KBM-7 (cell line): Measurements from ENCODE around the gene U2SURP.
"Not testable (repeated sequence)": the region's sequence is repeated elsewhere in the genome, so short reads cannot be mapped to it uniquely, and the experiment has no call there.

Source experiments
- DNase-seq: peaks from one replicate; pipeline ENCODE4 v3.0.0-alpha.2; 2015
- in situ Hi-C: fragments of 300-500 bp; cut with MboI; formaldehyde crosslinking; loops from 2 replicates; pipeline ENCODE4 v1.14.3; 2020; ENCODE audit warnings: low sequenced_read_pairs, low pct_unique_long_range_greater_than_20kb, mixed read lengths

Gene U2SURP

DNA sequence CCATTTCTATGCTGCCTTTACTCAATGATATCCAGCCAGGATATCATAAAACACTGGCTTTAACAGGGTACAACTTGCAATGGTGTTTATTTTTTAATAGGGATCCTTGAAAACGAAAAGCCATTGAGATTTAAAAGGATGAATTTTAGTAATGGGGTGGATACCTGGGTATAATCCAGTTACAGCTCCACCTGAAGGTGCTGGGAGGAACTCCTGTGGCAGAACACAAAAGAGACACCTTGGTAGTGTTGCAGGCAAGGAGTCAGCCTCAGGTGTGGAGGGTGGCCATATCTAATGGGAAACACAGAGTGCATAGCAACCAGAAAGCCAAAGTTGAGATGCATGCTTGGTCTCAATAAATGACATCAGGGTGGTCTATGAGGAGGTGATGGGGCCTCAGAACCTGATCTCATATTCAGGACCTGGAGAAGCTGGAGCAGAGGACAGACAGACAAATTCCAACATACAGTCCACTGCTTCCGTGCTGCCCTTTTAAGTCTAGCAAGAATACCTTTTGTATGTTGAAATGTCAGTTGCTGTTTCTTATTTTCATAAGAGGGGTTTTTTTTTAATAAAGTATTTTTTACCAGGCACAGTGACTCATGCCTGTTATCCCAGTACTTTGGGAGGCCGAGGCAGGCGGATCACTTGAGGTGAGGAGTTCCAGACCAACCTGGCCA, 25.9 kb upstream of the U2SURP start:
- in situ Hi-C loops: loop anchor here (25.0 kb wide), 1 partner anchor 388 kb away; the partner anchor contains the start of genes ATR and PLS1
- DNase-seq: no peak

DNA sequence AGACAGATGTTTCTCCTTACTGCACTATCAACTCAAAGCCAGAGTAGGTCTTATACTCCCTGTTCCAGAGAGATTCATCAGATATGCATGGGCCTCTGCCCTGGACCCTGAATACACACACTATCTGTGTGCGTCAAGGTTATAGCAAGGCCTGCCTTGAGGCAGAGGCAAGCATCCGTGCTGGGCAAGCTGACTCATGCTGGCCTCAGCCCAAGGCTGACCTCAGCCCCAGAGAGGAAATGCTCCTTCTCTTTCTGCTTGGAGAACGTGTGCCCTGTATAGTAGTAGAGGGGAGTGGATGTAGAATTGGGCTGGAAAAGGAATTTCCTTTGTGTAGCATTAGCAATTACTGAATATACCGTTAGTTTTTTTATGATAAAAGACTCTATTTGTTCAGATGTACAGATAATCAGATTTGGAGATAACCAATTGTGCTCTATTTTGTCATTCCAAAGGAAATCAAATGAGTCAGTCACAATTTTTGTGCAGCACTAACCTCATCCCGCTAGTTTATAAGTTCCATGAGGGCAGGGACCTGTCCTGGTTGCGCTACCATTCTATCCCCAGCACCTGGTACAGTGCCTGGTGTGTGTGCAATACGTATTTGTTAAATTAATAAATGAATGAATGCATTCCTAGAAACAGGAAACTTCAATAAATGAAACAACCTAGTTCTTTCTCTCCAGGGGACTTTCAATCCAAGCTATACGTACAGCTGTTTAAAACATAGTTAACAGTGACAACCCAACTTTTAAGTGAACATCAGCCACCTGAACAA, 24.6 kb upstream of the U2SURP start:
- DNase-seq: peak; percentile 67
- in situ Hi-C loops: loop anchor here (25.0 kb wide), 1 partner anchor 390 kb away; the partner anchor contains the start of genes ATR and PLS1

DNA sequence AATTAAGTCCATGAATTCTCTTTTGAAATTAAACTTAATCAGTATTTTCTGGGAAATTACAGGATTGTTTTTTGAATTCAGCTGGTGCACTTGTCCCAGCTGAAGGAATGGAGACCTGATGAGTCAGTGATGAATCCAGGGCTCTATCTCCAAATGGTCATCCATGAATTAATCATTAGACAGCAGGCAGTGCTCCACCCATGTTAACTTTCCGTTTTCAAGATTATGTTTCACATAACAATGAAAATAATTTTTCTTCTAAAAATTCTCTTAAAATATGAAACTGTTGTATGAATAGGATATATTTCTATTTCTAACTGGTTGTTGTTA, 24.0 kb upstream of the U2SURP start:
- in situ Hi-C loops: loop anchor here (25.0 kb wide), 1 partner anchor 390 kb away; the partner anchor contains the start of genes ATR and PLS1
- no peak for DNase-seq

DNA sequence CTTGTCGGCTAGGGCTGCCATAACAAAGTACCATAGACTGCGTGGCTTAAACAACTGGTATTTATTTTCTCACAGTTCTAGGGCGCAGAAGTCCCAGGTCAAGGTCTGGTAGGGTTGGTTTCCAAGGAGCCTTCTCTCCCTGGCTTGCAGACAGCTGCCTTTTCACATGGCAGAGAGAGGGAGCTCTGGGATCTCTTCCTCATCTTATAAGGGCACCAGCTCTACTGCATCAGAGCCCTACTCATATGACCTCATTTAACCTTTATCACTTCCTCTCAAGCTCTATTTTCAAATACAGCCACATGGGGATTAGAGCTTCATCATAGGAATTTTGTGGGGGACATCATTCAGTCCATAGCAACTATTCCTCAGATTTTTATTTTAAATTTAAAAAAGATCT, 20.3 kb upstream of the U2SURP start:
- in situ Hi-C loops: loop anchor here (25.0 kb wide), 1 partner anchor 394 kb away; the partner anchor contains the start of genes ATR and PLS1
- DNase-seq: peak; percentile 47

DNA sequence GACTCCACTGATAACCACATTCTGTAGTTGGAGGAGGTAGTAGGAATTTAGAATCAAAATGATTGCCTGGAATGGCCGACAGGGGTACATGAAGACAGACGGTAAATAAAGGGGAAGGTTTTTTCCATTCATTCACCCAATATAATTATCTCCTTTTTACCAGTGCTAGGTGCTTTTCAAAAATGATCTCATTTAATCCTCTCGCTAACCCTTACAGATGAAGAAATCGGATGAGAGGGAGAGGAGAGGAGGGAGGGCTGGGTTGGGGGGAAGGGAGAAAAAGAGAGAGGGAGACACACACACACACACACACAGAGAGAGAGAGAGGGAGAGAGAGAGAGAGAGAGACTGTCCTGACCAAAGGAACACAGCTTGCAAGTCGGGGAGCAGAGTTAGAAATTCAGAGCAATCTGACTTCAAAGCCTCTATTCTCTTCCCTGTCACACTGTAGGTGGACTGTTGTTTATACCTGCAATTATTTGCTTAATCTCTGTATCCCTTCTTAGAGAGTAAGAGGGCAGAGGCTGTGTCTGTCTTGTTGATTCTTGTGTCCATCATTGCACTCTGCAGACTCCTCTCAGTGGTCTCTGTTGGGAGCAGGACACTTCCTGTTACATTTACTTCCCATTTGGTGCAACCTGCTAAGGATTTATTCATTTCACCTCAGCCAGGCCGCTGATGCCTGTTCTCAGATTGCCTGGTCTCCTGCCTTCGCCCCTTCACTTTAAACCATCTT, 19.2 kb upstream of the U2SURP start:
- DNase-seq: peak; percentile 40
- in situ Hi-C loops: loop anchor here (25.0 kb wide), 1 partner anchor 395 kb away; the partner anchor contains the start of genes ATR and PLS1

DNA sequence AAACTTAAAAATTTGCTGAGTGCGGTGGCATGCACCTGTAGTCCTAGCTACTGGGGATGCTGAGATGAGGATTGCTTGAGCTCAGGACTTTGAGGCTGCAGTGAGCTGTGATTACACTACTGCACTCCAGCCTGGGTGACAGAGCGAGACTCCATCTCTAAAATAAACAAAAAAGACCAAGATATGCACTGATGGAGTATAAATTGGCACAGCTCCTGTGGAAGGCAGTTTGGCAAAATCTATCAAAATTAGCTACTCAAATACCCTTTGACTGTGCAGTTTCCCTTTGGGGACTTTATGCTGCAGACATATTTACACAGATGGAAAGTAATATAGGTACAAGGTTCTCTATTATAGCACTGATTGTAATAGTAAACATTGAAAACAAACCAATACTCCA, 18.1 kb upstream of the U2SURP start:
- in situ Hi-C loops: loop anchor here (25.0 kb wide), 1 partner anchor 396 kb away; the partner anchor contains the start of genes ATR and PLS1
- DNase-seq: no peak

DNA sequence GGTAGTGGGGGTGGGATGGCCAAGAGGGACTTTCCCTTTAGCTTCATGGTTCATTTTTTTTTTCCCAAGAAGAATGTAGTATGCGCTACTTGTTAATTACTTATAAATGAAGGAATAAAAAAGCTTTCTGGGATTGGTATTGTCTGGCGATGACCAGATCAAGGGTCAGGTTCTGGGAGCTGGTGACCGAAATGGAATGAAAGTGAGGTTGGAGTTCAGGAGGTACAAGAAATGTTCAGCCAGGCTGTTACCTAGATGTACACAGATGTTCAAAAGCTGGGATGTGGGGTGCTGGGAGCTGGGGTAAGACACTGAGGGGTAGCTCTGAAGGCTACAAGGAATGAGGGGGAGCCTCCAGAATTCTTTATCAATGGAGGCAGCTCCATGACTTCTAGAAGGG, 17.1 kb upstream of the U2SURP start:
- in situ Hi-C loops: loop anchor here (25.0 kb wide), 1 partner anchor 397 kb away; the partner anchor contains the start of genes ATR and PLS1

DNA sequence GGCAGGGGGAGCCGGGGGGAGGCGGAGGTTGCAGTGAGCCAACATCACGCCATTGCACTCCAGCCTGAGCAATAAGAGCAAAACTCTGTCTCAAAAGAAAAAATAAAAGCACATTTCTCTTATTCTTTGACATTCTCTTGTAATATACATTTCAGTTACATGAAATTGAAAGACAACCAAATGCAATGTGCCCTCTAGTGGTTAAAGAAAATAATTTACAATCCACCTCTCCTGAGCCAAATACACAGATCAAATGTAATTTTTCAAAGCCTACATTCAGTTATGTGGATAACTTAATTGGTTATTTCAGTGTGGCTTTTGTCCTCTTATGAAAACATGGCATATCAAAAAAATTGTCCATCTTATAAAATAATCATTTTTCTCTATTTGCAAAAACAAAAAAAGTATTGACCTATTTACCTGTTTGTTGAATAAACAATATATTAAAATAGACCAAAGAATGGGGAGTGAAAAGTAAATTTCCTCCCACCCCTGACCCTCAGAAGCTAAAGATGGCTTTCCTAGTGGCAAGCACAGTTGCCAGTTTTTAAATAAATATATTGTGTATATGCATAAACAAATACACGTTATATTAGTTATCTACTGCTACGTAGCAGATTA, 14.2 kb upstream of the U2SURP start:
- DNase-seq: peak; percentile 69
- in situ Hi-C loops: loop anchor here (25.0 kb wide), 1 partner anchor 400 kb away; the partner anchor contains the start of genes ATR and PLS1

More for the DNA sequence above, 17.1 kb upstream of the U2SURP start:
- DNase-seq: no peak

DNA sequence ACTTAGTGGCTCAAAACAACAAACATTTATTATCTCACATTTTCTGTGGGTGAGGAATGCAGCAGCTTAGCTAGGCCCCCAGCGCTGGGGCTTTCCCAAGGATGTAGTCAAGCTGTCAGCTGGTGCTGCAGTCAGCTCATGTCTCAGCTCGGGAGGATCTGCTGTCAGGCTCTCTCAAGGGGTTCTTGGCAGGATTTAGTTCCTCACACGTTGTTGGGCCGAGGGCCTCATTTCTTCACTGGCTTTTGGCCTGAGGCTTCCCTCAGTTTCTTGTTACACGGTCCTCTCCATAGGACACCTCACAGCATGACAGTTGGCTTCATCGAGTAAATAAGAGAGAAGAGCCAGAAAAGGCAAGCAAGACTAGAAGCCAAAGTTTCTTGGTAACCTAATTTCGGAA, 13.7 kb upstream of the U2SURP start:
- DNase-seq: no peak
- in situ Hi-C loops: loop anchor here (25.0 kb wide), 1 partner anchor 400 kb away; the partner anchor contains the start of genes ATR and PLS1

DNA sequence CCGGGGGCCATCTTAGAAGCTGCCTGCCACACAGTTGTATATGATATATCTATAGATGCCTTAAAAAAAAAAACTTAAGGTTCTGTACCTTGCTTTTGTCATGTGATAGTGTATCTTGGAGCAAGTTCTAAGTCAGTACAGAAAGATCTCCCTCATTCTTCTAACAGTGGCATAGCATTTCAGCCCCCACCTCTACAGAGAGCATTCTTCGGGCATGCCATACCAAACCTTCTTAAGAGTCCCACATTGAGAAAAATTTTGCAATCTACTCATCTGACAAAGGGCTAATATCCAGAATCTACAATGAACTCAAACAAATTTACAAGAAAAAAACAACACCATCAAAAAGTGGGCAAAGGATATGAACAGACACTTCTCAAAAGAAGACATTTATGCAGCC, 13.1 kb upstream of the U2SURP start:
- DNase-seq: not testable (repeated sequence)
- in situ Hi-C loops: loop anchor here (25.0 kb wide), 1 partner anchor 401 kb away; the partner anchor contains the start of genes ATR and PLS1

DNA sequence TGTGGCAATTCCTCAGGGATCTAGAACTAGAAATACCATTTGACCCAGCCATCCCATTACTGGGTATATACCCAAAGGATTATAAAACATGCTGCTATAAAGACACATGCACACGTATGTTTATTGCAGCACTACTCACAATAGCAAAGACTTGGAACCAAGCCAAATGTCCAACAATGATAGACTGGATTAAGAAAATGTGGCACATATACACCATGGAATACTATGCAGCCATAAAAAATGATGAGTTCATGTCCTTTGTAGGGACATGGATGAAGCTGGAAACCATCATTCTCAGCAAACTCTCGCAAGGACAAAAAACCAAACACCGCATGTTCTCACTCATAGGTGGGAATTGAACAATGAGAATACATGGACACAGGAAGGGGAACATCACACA, 12.5 kb upstream of the U2SURP start:
- not testable (repeated sequence) for DNase-seq
- in situ Hi-C loops: loop anchor here (25.0 kb wide), 1 partner anchor 402 kb away; the partner anchor contains the start of genes ATR and PLS1

DNA sequence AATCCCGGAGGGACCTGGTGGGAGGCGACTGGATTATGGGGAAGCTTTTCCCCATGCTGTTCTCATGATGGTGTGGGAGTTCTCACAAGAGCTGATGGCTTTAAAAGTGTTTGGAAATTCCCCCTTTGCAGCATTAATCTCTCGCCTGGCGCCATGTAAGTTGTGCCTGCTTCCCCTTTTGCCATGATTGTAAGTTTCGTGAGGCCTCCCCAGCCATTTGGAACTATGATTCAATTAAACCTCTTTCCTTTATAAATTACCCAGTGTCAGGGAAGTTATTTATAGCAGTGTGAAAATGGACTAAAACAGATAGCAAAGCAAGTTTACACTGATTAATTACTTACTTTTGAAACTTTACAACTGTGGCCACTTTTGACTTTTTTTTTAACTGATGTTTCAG, 10.6 kb upstream of the U2SURP start:
- in situ Hi-C loops: loop anchor here (25.0 kb wide), 1 partner anchor 403 kb away; the partner anchor contains the start of genes ATR and PLS1

DNA sequence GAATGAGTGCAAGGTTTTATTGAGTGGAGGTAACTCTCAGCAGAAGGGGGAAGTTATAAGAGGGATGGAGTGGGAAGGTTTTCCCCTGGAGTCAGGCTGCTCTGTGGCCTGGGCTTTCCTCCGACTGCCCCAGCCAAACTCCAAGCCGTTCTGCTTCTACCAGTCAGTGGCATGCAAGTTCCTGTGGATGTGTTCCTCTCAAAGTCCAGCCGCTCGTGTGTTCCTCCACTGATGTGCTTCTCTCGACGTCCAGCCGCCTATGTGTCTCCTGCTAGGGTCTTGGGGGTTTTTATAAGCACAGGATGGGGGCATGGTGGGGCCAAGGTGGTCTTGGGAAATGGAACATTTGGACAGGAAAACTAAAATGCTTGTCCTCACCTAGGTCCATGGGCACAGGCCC, 9.0 kb upstream of the U2SURP start:
- no peak for DNase-seq
- in situ Hi-C loops: loop anchor here (25.0 kb wide), 1 partner anchor 405 kb away; the partner anchor contains the start of genes ATR and PLS1

More for the DNA sequence above, 10.6 kb upstream of the U2SURP start:
- DNase-seq: peak; percentile 25

DNA sequence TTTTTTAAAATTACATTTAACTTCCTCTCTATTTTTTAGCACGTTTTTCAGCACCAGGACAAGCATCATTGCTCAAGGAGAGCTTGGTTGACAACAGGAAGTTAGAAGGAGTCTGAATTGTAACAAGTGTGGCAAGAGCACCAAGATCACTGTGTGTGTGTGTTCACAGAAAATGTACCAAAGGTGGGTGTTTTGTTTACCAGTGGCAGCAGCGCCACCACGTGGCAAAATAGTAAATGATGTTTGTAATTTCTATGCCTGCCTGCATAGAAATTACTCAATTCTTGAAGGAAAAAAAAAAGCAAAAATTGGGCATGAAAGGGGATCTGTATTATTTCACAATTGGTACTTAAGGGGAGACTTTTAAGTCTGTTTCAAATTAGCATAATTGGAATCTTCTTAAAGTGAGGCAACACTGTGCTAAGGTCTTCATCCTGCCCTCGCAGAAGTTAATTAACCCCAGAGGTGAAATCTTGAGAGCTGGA, 7.4 kb upstream of the U2SURP start:
- in situ Hi-C loops: loop anchor here (25.0 kb wide), 1 partner anchor 407 kb away; the partner anchor contains the start of genes ATR and PLS1
- DNase-seq: peak; percentile 78

DNA sequence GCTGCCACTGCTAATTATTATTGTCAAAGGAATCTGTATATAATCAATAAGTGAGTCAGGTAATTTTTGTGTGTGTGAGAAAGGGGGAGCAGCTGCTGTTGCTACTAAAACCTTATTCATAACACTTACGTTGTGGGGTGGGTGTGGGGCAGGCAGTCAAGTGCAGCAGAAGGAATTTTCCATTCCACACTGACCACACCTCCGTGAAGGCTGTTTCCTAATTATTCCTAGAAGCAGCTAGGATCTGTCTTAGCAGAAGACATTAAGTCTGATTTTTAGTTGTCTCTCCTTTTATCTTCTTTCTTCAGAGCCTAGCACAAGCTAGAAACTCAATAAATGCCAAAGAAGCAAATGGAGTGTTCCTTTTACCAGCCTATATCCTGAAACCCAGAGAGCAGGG, 4.0 kb upstream of the U2SURP start:
- in situ Hi-C loops: loop anchor here (25.0 kb wide), 1 partner anchor 410 kb away; the partner anchor contains the start of genes ATR and PLS1
- DNase-seq: no peak

DNA sequence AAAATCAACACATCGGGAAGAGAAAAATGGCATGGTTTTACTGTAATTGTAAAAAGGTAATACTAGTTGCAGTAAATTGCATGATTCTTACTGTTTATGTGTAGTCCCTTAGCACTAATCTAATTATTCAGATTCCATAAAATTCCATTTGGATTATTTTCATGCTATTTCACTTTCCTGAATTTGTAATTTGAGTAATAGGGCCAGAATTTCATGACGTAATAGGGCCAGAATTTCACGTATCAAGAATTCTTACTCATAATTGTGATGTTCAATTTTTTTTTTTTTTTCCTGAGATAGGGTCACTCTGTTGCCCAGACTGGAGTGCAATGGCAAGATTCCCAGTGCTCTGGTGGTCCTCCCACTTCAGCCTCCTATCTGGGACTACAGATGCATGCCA, 2.9 kb upstream of the U2SURP start:
- no peak for DNase-seq
- in situ Hi-C loops: loop anchor here (25.0 kb wide), 1 partner anchor 411 kb away; the partner anchor contains the start of genes ATR and PLS1

DNA sequence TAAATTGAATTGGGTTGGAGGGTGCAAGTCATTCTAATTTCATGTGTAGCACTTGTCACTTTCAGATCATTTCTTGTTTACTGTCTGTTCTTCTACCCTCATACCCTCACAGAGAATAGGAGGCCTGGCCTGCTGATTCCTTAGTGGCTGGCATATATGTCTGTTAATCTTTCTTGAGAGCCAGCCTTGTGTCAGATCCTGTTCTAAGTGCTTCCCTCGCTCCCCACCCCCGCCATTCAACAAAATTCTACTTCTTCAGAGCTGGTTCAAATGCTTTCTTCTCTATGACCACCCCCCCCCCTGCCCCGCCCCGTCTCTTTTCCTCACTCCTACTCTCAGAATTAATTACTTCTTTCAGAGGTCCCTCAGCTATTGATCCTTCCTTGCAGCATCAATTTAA, 1.5 kb upstream of the U2SURP start:
- DNase-seq: peak; percentile 43
- in situ Hi-C loops: loop anchor here (25.0 kb wide), 1 partner anchor 413 kb away; the partner anchor contains the start of genes ATR and PLS1

DNA sequence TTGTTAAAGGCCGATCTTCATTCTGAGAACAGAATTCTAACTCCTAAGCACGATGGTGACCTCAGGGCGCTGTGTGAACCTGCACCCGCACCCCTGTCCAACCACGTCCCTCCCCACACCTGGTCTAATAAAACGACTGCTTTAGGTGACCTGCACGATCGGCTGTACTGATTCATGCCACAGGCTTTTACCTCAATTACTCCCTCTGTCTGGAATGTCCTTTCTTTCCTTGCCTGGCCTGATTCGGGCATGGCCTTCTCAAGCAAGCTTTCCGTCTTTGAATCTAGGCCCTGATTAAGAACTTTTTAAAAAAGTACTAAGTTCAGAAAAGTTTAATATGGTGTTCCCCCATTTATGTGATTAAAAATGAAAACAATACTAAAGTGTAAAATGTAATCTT, 842 bp upstream of the U2SURP start:
- peak; percentile 23 for DNase-seq
- in situ Hi-C loops: no loop called here
